IPS-NIHi11 (cell line): ENCODE data around the gene CAMTA1.
"Not testable (repeated sequence)": the region's sequence is repeated elsewhere in the genome, so short reads cannot be mapped to it uniquely, and the experiment has no call there.

Experiments
- DNase-seq: peaks from one replicate; pipeline ENCODE4 v3.0.0; 2012; ENCODE audit warnings: mixed read lengths, low spot score

The CAMTA1 gene

GRCh38 chr1:7679159-7679872, 894.1 kb downstream of the CAMTA1 start:
- no peak for DNase-seq

- DNase-seq = no peak
These were observed 894.6 kb downstream of the CAMTA1 start for GRCh38 chr1:7679873-7680206.

- DNase-seq = peak; percentile 82
These were observed 895.1 kb downstream of the CAMTA1 start for GRCh38 chr1:7680207-7680954.

DNA sequence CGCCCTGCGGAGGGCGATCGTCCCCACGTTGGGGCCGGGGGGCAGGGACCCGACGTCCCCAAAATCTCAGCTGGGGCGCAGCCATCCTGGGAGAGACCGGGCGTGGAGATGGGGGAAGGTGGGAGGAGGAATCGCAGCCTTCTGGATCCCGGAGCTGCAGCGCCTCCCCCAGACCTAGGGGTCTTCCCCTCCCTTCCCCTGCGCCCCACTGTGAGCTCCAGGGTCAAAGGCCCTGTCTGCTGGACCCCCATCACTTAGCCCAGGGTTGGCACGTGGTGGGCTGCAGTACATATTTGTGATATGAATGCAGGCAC, 895.7 kb downstream of the CAMTA1 start:
- DNase-seq = peak; percentile 73

GRCh38 chr1:7681401-7681800, 896.1 kb downstream of the CAMTA1 start:
- no peak for DNase-seq

GRCh38 chr1:7683521-7683920, 898.3 kb downstream of the CAMTA1 start:
- no peak for DNase-seq

- DNase-seq = no peak
These were observed 898.9 kb downstream of the CAMTA1 start for GRCh38 chr1:7684132-7684531.

- no peak for DNase-seq
These were observed 899.8 kb downstream of the CAMTA1 start for GRCh38 chr1:7684861-7685635.

GRCh38 chr1:7686301-7686850, 901.1 kb downstream of the CAMTA1 start:
- no peak for DNase-seq

DNA sequence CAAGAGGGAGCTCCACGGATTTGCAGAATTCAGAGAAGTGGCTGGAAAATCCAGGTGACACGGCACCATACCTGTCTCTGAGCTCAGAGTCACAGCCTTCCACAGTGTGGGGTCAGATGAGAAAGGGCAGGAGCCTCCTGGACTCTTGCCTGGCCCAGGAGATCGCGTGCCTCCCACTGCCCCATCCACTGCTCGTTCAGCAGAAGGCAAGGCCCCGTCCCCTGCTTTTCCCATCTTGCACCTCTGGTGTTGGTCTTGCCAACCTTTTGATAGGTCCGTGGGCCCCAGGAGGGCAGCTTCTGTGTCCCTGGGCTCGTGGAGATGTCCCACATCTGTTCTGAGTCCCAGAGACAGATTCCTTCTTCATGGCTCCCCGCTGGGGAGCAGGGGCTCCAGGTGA, 902.2 kb downstream of the CAMTA1 start:
- DNase-seq = no peak

- no peak for DNase-seq
These were observed 903.4 kb downstream of the CAMTA1 start for GRCh38 chr1:7688659-7689058.

- DNase-seq = not testable (repeated sequence)
These were observed 904.1 kb downstream of the CAMTA1 start for GRCh38 chr1:7689307-7689706.

DNA sequence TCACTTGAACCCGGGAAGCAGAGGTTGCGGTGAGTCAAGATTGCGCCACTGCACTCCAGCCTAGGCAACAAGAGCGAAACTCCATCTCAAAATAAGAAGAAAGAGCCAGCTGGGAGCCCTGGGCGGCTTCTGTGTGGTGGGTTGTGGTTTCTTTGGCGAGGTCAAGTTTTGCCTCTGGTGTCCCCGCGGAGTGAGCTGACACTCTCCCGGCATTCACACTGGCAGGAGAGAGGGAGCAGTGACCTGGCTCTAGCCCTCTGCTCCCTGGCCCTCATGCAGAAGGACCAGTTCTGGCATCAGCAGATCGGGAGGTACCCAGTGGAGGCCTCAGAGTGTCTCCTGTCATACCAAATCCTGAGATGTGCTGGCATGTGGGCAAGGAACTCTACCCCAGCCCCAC, 904.8 kb downstream of the CAMTA1 start:
- no peak for DNase-seq

- no peak for DNase-seq
These were observed 905.4 kb downstream of the CAMTA1 start for GRCh38 chr1:7690496-7691182.

- no peak for DNase-seq
These were observed 906.3 kb downstream of the CAMTA1 start for GRCh38 chr1:7691576-7691975.

GRCh38 chr1:7692005-7692404, 906.8 kb downstream of the CAMTA1 start:
- no peak for DNase-seq

- not testable (repeated sequence) for DNase-seq
These were observed 907.8 kb downstream of the CAMTA1 start for GRCh38 chr1:7693037-7693436.

GRCh38 chr1:7693662-7694061, 908.4 kb downstream of the CAMTA1 start:
- DNase-seq = no peak

- no peak for DNase-seq
These were observed 909.6 kb downstream of the CAMTA1 start for GRCh38 chr1:7694600-7695496.

DNA sequence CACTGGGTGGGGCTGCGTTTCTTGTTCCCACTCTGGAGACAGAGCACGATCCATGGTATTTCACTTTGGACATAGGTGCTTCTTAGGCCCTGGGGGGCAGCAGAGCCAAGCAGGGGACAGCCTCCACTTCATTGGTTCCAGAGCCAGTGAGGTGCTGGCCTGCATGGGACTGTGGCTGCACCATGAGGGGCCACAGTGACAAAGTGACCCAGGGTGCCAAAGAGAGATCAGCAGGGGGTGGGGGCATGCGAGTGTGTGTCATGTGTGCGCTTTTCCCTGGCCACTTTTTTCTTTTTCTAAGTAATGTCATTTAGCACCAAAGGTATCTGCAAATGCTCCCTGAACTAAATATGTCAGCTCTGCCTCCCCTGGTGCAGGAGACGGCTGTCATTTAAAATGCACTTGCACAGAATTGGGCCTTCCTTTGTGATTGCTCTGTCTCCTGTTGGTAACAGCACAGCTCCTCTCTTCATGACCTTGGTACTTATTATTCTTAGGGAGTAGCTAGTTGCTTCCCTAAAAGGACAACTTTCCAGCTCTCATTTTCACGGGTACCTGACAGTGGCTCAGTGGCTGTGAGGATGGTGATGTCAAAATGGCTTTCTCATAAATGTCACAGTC, 910.4 kb downstream of the CAMTA1 start:
- DNase-seq = no peak

- DNase-seq = no peak
These were observed 913.4 kb downstream of the CAMTA1 start for GRCh38 chr1:7698641-7699040.
